GM19043 (cell line): ENCODE measurements around the gene HELZ2.

Experiments used
- ATAC-seq: cut with Tn5 transposase; IDR thresholded peaks from one replicate; pipeline ENCODE4 v1.9.1; 2021; ENCODE audit warnings: low read depth; ENCODE audit not compliant: unreplicated experiment

HELZ2 gene

DNA sequence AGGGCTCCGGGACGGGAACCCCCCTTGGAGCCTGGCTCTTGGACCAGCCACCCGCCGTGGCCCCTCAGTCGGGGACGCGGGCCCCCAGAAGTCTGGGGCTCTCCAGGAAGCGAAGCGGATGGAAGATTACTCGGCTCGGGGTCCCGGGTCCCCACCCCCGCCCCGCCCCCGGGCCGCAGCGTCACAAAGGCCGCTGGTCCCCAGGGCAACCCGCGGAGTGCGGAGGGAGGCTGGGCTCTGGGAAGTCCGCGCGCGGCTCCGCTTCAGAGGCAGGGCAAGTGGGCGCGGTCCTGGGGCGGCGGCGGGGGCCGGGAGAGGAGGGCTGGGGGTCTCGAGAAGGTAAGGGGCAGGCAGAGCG, 20.1 kb downstream of the HELZ2 start, which contains the start of gene FNDC11:
FNDC11 (plus strand) TSS at position 227 of the 358 bp plus-strand sequence. CDS start 1,505 bp downstream, outside the sequence.
- peak; percentile 21 for ATAC-seq

GRCh38 chr20:63553251-63553932, 20.6 kb downstream of the HELZ2 start:
- peak; percentile 37 for ATAC-seq

DNA sequence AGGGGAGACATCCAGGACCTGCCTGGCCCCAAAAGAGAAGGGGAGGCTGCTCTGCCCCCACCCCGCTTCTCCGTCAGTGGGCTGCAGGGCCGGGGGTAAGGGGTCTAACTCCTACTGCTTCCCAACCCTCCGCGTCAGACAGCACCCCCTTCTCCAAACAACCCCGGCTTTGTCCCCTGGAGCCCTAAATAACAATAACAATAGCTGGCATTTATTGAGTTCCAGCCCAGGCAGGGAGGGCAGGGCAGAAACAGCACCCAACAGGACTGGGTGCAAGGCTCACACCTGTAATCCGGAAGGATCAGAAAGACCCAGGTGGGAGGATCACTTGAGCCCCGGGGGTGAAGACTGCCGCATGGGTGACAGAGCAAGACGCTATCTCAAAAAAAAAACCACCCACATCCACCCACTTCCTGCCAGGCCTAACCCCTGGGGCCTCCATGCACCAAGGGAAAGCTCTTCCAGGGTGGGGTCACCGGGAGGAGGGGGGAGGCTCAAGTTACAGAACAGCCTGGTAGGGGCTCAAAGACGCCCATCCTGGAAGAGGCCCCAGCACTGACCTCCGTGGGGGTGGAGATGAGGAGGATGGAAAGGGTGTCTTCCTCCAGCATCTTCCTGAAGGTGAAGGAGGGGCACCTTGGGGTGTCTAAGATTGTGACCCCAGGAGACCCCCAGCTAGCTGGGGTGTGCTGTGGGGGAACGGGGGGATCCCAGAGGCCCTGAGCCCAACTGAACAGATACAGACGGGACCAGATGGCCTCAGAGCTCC, 21.4 kb downstream of the HELZ2 start:
- peak; percentile 40 for ATAC-seq

DNA sequence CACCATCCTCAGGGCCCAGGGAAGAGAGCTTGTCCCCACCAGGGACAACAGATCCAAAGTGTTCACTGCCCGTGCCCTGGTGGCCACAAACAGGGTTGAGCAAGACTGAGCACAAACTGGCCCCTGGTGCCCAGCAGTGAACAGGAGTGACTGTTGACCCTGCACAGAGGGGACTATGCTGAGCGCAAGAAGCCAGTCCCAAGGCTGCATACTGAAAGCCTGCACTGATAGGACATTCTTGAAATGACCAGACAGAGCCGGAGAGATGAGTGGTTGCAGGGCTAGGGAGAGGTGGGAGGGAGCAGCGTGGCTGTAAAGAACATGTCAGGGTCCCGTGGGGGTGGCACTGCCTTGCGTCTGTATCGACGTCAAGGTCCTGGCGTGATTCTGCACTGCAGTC, 23.0 kb downstream of the HELZ2 start:
- no peak for ATAC-seq

DNA sequence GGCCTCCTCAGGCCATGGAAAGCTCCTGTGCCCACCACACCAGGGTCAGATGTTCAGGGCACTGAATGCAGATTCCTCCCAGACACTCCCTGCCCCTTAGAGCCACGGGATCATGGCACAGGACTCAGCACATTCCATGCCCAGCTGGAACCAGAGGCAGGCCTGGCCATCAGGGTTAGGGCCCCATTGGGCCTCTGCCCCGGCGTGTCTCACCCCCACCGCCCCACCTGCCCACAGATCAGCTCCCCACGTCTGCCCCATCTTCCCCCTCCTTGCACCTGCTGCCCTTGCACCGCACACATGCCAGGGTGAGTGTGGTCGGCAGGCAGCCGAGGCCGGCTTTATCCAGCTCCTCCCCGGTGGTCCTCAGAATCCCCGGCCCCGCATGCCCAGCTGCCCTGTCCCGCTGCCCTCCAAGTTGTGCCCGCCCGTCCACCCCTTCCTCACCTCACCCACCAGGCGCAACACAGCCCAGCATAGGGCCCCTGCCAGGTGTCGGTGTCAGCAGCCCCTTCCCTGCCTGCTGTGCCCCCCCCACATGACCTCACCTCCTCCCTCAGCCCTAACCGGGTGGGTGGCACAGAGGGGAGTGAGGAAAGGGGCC, 24.3 kb downstream of the HELZ2 start:
- ATAC-seq = no peak

- no peak for ATAC-seq
Measured at GRCh38 chr20:63549019-63549418, 25.0 kb downstream of the HELZ2 start.

GRCh38 chr20:63548542-63548941, 25.5 kb downstream of the HELZ2 start:
- ATAC-seq = no peak

- no peak for ATAC-seq
Measured at GRCh38 chr20:63547725-63548480, 26.1 kb downstream of the HELZ2 start, which contains the start of gene SRMS. SRMS (minus strand) TSS chr20:63547749; CDS start chr20:63547463, 286 bp downstream.

- no peak for ATAC-seq
Measured at GRCh38 chr20:63546956-63547724, 26.9 kb downstream of the HELZ2 start.

DNA sequence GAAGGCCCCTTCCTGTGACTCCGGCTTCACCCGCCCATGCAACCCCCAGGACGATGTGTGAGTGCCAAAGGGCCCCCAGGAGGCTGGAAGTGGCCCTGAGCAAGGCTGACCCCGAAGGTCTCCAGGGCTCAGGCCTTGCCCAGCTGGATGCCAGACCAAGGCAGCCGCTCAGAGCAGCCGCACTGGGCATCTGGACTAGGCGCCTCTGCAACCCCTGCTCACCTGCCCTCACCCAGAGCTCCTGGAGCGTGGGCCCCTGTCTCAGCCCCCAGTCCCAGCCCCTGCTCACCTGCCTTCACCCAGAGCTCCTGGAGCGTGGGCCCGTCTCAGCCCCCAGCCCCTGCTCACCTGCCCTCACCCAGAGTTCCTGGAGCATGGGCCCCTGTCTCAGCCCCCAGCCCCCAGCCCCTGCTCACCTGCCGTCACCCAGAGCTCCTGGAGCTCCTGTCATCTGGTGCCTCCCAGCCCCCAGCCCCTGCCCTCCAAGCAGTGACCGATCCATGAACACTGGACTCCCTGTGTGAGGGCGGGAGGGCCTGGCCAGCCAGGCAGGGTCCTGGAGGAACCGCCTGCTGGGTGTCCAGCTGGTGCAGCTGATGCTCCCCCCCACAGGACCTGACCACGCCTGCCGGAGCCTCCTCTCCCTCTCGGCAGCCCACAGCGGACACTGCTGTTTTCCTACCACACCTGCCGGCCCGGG, 27.6 kb downstream of the HELZ2 start:
- ATAC-seq = no peak

GRCh38 chr20:63545814-63546213, 28.2 kb downstream of the HELZ2 start:
- ATAC-seq = no peak

- no peak for ATAC-seq
Measured at GRCh38 chr20:63544958-63545516, 29.0 kb downstream of the HELZ2 start.

DNA sequence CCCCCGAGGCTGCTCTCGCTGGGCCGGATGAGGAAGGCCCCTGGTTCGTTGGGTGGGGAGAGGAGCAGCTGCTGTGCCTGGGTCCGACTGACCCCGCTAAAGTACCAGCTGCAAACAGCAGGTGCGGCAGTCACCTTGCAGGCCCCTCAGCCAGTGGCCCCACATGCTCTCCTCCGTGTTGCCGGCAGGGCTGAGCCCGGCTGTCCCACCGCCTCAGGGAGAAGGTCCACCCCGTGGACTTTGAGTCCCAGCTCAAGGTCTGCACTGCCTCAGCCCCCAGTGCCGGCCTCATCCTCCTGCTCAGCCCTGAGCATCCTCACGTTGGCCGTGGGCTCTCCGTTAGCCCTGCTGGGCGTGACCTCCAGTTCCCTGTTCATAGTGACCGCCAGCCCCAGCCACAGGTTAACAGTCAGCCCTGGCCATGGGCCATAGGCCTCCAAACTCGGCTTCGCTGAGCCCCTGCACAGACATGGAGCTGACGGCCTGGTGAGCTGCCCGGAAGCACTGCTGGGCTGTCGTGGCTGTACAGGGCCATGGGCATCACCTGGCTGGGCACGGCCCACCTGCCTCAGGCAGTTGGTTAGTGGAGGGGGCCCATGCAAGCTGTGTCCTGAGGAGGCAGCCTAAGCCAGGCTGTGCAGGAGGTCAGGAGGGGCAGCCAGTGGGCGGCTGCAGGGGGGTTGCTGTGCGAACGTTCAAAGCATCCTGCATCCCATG, 29.6 kb downstream of the HELZ2 start:
- no peak for ATAC-seq

- ATAC-seq = no peak
Measured at GRCh38 chr20:63543733-63544132, 30.3 kb downstream of the HELZ2 start.

GRCh38 chr20:63543131-63543530, 30.9 kb downstream of the HELZ2 start:
- no peak for ATAC-seq

GRCh38 chr20:63542696-63543095, 31.3 kb downstream of the HELZ2 start:
- ATAC-seq = no peak

- ATAC-seq = no peak
Measured at GRCh38 chr20:63542031-63542559, 31.9 kb downstream of the HELZ2 start.

DNA sequence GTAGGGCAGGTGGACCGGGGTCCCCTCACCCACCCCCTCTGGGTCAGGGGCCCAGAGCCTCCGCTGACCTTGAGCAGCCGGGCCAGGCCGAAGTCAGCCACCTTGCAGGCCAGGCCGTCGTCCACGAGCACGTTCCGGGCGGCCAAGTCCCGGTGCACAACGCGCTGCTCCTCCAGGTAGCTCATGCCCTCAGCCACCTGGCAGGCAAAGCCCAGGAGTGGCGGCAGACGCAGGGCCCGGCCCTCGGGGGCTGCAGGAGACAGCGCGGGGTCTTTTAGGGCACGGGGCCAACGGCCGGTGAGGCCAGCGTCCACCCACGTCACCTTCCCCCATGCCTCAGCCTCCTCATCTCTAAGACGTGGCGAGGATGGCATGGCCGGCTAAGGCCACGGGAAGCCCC, 32.7 kb downstream of the HELZ2 start:
- ATAC-seq = no peak
